HG03135 (cell line): ENCODE measurements around the gene RNU4-1.
"Not testable (repeated sequence)": the region's sequence is repeated elsewhere in the genome, so short reads cannot be mapped to it uniquely, and the experiment has no call there.

Source experiments
- ATAC-seq: cut with Tn5 transposase; IDR thresholded peaks from one replicate; pipeline ENCODE4 v1.9.1; 2021; ENCODE audit warnings: mild to moderate bottlenecking, moderate library complexity; ENCODE audit not compliant: unreplicated experiment

The RNU4-1 gene

DNA sequence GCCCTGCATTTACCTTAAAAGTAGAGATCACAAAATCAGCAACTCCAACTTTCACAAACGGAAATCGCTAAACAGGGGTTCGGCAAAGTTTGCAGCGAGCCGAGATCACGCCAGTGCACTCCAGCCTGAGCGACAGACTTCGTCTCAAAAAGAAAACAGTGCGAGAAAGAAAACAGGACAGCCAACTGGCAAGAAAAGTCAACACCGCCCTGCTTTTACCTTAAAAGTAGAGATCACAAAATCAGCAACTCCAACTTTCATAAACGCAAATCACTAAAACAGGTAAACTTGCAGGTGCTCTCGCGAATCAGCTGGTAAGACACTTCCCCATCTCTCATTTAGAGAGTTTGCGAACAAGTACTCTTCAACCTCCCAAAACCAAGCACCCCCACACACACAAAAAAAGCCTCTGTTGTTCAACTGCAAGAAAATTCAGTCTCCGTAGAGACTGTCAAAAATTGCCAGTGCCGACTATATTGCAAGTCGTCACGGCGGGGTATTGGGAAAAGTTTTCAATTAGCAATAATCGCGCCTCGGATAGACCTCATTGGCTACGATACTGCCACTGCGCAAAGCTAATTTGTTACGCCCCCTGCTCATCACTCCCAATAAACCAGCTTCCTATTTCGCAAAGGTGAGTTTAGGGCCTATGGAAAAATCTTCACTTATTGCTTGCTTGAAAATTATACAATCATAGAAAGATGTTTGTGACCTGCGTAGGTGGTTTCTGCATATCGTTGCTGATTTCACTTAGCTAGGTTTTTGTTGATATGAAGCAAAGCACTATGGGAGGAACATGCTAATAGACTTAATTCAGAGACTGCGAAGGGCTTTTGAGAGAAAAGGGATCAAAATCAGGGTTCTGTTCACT, at the start of gene RNU4-1:
TSS of gene RNU4-1 (minus strand) at position 577 of the 871 bp plus-strand sequence.
- ATAC-seq: peak; percentile 50

DNA sequence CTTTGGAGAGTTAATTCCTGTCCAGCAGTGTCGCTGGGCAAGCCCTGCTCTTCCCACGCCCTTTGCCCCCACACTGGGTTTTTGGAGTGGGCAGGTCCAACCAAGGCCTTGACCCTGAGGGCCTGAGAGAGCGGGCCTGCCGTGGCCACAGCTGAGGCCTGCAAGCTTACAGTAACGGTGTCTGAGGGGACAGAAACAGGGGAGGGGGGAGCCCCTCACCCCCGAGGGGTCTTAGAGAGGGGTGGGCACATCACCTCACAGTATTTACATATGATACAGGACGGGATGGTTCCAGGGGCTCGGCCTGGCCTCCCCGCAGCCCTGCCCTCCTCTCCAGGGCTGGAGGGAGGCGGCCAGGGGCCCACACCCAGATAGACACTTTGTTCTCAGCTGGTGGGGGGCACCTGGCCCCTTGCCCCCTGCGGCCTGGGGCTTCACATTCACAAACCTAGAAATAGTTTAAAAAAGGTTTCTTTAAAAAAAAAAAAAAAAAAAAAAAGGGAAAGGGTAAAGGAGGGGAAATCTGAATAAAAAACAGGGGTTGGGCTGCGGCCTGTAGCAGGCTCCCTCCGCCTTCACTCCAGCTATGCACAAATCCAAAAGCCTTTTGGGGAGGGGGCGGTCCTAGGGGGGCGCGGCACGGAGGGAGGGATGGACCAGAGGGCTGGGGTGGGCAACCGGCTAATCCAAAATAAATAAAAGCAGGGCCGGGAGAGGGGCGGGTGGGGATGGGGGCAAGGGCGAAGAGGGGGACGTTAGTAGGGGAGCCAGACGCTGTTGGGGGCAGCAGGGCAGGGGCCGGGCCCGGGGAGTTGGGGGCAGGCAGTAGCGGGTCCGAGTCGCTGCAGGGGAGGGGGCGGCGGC, 49.4 kb upstream of the RNU4-1 start:
- ATAC-seq: no peak

DNA sequence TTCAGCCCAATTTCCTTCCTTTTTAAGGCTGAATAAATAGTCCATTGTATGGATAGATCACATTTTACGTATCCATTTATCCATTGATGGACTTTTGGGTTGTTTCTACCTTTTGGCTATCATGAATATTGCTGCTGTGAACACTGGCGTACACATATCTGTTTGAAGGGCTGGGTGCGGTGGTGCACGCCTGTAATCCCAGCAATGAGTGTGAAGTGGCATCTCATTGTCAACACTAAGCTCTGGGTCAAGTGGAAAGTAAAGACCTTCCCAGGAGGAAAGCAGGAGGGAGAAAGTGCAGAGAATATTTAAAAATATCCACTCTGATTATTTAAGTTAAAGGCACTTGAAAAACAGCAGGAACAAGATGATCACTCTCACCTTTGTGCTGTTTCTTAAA, 46.2 kb upstream of the RNU4-1 start:
- ATAC-seq: no peak

DNA sequence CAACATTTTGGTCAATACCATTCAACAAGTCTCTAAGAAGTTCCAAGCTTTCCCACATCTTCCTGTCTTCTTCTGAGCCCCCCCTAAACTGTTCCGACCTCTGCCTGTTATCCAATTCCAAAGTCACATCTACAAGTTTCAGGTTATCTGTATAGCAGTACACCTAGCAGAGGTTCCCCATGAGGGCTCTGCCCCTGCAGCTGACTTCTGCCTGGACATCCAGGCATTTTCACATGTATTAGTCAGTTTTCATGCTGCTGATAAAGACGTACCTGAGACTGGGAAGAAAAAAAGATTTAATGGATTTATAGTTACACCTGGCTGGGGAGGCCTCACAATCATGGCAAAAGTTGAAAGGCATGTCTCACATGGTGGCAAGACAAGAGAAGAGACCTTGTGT, 44.7 kb upstream of the RNU4-1 start:
- ATAC-seq: no peak

DNA sequence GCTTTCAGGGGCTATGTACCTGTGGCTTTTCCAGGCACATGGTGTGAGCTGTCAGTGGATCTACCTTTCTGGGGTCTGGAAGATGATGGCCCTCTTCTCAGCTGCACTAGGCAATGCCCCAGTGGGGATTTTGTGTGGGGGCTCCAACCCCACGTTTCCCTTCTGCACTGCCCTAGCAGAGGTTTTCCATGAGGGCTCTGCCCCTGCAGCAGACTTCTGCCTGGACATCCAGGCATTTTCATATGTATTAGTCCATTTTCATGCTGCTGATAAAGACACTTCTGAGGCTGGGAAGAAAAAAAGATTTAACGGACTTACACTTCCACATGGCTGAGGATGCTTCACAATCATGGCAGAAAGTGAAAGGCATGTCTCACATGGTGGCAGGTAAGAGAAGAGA, 43.4 kb upstream of the RNU4-1 start:
- not testable (repeated sequence) for ATAC-seq

DNA sequence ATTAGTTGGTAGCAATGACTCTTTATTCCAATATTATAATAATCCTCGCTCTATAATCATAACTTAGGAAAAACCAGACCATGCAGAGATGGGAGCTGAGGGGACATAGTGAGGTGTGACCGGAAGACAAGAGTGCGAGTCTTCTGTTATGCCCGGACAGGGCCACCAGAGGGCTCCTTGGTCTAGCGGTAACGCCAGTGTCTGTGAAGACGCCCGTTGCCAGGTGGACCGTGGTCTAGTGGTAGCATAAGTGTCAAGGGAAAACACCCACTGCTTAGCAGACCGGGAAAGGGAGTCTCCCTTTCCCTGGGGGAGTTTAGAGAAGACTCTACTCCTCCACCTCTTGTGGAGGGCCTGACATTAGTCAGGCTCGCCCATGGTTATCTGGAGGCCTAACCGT, 42.4 kb upstream of the RNU4-1 start:
- ATAC-seq: not testable (repeated sequence)

DNA sequence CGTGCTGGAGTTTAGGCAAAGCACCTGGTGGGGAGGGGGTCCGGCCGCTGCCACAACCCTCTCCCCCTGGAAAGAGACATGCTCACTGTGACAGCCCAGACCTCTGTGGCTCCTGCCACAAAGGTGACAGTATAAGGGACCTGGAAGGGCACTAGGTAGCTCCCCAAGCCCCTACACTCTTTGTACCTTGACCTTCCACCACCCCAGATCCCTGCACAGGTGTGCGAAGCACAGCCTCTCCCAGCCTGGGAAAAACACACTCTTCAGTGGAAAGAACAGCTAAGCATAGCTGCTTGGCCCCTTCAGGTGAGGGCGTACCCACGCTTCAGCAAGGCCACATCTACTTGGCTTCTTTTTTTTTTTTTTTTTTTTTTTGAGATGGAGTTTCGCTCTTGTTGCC, 39.5 kb upstream of the RNU4-1 start:
- no peak for ATAC-seq

DNA sequence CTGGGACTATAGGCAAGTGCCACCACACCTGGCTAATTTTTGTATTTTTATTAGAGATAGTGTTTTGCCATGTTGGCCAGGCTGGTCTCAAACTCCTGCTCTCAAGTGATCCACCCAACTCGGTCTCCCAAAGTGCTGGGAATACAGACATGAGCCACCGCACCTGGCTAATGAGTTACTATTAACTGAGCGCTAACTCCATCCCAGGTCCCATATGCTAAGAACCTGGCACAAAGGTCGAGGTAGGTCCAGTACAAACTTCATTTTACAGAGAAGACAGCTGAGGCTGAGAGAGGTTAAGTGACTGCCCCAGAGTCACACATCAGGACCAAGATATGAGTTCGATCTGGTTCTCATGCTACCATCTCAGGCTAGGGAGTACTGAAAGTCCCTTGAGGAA, 39.0 kb upstream of the RNU4-1 start:
- ATAC-seq: no peak

DNA sequence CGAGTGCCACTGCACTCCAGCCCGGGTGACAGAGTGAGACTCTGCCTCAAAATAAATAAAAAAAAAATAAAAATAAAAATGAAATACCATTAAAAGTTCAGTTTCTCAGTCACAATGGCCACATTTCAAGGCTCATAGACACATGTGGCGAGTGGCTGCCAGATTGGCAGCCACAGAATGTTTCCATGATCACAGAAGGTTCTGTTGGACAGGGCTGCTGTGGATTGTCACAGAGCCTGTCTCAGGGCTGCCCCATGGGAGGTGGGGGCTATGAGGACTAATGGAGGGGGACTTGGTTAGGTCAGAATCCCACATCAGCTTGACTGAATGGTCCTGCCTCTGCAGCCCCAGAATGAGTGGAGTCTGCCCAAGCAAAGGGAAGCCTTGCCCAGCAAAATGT, 38.4 kb upstream of the RNU4-1 start:
- no peak for ATAC-seq

DNA sequence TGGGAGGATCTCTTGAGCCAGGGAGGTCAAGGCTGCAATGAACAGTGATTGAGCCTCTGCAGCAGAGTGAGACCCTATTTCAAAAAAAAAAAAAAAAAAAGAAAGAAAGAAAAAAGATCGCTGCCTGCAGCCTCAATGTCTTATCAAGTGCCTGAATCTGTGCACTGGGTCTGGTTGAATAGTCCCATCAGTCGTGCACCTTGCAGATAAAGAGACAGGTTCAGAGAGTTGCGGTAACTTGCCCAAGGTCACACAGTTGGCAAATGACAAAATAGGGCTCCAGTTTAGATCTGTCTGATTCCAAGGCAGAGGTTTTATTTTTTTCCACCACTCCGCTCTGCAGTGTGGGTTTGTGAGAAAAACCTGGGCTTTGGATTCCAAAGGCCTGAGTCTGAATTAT, 35.2 kb upstream of the RNU4-1 start:
- no peak for ATAC-seq

DNA sequence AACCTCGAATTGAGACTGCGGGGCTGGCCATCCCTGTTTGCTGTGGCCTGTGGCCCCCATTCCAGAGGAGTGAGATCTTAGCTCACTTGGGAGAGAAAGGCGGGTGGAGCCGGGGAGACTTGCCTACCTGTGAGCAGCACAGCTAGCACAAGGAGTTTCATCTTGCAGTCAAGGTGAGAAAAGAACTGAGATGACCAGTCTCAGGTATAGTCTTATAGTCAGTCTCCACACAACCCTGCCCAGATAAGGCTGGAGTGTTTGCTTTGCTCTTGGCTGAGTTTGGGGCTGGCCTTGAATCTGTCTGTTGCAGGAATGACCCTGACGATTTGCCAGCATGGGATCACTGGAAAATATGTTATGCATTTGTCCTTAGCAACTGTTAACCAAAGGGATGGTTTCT, 34.6 kb upstream of the RNU4-1 start, which contains the start of gene PLA2G1B:
TSS of gene PLA2G1B (minus strand) at position 187 of the 400 bp plus-strand sequence. CDS start at position 161, 26 bp downstream.
- ATAC-seq: no peak

DNA sequence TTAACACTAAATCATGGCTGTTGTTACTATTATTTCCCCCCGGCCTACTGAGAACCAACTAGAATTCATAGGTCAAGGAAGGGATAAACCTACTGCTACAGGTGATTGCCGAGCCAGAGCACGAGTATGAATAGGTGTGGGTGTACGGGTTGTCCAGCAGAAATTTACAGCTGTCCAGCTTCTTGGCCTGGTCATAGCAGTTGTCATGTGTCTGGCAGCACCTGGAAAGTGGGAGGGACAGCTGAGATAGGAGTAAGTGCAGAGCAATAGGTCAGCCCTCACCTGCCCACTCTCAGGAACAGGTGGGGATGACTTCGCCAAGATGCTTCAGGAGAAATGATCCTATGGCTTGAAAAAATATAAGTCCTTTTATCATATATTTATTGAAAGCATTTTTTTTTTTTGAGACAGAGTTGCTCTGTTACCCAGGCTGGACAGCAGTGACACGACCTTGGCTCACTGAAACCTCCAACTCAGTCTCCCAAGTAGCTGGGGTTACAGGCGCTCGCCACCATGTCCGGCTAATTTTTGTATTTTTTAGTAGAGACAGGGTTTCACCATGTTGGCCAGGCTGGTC, 31.9 kb upstream of the RNU4-1 start:
- ATAC-seq: no peak

DNA sequence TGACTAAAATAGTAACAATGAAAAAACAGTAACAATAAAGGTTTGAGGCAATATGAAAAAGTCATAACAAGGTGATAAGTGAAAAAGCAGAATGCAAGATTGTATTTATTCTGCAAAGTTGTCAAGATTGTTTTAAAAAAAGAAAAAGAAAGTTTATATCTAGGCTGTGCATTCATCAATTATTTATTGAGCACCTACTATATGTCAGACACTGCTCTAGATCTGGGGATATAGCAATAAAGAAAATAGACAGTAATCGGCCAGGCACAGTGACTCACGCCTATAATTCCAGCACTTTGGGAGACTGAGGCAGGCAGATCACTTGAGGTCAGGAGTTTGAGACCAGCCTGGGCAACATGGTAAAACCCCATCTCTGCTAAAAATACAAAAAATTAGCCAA, 30.7 kb upstream of the RNU4-1 start:
- no peak for ATAC-seq

DNA sequence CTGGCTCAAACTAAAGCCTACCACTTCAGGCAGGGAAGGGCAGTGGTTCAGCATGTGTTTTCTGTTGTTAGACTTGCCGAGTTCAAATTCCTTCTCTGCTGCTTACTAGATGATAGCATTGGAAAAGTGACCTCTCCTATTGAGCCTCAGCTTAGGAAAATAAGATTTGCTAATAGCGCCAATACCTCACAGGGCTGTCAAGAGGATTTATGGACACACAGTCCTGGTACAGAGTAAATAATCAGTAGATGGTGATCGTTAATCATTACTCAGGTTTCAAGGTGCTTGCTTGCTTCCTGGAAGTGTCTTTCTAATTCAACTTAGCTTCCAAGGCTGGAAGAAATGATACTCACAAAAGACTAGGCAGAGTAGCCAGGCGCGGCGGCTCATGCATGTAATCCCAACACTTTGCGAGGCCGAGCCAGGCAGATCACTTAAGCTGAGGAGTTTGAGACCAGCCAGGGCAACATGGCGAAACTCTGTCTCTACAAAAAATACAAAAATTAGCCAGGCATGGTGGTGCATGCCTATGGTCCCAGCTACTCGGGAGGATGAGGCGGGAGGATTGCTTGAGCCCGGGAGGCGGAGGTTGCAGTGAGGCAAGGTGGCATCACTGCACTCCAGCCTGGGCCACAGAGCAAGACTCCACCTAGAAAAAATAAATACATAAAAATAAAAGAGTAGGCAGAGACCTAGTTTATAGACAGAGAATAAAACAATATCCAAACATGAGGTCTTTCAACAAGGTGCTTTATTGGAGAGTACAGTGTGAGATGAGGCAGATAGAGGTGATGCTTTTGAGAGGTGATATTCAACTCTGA, 28.6 kb upstream of the RNU4-1 start:
- ATAC-seq: no peak

DNA sequence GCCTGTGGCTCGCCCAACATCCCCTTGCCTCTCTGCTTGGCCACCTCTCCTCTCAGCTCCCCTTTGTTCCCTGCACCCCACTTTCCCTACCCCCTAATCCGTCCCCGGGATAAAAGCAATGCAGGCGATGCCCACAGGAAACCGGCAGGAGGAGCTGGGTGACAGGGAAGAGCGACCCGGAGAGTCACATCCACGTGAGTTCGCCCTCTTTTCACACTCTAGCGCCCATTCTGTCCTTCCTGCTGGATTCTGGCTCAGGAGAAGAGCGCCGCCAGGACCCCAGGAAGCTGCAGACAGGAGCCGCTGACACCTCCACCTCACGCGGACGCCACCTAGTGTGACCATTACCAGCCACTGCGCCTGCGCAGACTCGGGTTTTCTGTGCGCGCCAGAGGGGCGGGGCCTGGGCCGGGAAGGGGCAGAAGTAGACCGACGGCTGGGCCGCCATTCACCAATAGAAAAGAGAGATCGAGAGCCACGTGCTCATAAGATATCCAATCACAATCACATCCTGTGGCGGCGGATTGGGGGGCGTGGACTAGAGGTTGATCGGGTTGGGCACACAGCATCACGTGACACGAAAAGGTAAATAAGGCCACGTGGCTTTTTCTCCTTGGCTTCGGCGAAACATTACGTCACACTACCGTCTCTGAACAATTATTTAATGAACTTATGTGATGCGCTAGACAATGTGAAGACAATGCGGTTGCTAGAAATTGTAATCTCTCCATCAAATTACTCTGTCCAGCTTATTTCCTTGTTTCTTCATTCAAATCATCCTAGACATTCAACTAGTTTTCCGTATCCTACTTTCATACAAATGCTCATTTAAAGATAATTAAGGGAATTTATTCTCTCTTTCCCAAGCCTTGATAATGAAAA, 24.4 kb upstream of the RNU4-1 start:
- ATAC-seq: peak; percentile 97

DNA sequence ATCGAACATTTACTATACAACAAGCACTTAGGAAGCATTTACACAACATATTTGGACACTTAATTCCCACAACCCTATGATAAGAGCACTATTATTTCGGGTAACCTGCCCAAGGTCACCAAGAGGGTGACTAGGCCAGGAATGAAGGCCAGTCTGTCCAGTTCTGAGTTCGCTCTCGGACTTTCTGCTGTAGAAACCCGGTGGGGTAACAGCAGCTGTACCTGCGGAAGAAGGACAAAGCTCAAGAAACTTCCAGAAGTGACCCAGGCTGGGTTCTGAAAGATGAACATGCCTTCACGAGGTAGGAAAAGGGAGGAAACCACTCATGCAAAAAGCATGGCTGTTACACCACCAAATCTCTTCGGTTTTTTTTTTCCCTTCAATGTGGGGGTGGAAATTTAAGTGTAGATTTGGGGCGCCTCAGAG, 23.8 kb upstream of the RNU4-1 start:
- no peak for ATAC-seq

DNA sequence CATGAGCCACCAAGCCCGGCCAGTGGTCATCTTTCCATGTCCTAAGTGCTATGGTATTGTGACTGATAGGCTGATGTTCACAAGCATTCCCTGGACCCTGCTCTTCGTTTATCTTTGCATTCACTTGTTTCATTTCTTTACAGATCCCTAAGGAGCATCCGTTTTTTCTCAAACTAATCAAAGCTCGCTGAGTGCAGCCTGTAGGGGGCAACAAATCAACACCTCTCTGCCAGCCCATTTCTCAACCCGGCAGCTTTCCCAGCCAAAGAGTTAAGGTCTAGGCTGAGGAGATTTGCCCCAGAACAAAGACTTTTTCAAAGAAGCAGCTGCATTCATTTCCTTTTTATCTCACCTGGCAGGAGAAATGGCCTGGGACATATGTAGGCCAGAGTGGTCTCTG, 21.2 kb upstream of the RNU4-1 start:
- ATAC-seq: no peak

DNA sequence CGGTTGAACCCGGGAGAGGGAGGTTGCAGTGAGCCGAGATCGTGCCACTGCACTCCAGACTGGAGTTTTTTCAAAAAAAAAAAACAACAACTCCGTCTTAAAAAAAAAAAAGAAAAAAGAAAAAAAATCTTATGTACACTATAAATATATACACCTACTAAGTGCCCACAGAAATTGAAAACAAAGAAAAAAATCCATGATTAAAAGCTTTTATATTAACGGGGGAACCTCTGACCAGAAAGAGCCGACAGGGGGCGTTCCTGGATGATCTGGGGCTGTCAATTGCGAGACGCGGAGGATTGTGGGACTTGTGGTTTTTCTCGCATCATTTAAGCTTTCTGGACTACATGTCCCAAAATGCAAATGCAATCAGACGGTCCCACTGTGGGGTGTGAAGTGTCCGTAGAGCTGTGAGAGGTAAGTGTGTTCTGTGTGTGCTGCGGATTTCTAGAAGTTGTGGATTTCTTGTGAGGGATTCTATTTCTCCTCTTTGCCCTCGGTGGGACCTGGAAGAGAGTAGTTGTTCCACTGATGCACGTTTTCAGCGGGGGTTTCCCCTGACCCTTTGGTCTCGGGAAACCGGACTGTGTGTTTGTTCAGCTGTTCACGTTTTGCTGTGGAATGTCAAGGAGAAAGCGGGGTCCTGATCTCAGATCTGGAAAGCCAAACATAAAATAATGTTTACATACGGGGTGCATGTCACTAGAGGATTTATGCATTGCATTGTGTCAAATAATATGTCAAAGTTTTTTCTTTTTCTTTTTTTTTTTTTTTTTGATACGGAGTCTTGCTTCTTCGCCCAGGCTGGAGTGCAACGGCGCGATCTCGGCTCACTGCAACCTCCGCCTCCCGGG, 9.2 kb upstream of the RNU4-1 start, which contains the start of gene SIRT4:
TSS of gene SIRT4 (plus strand) at position 360 of the 854 bp plus-strand sequence. CDS start 1,241 bp downstream, outside the sequence.
- ATAC-seq: peak; percentile 91

DNA sequence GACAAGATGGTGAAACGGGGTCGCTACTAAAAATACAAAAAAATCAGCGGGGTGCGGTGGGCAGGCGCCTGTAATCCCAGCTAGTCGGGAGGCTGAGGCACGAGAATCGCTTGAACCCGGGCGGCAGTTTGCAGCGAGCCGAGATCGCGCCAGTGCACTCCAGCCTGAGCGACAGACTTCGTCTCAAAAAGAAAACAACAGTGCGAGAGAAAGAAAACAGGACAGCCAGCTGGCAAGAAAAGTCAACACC, 701 bp downstream of the RNU4-1 start:
- ATAC-seq: no peak
